LNCaP clone FGC (cell line): Measurements from ENCODE around the gene FAM181A.

Experiments
- DNase-seq: peaks from one replicate; pipeline ENCODE4 v3.0.0-alpha.2; 2011; ENCODE audit warnings: low read depth
- H3K4me3 ChIP-seq: 2 replicates; pipeline ENCODE4 v1.5.1; 2011; ENCODE audit warnings: mild to moderate bottlenecking, low read depth, low read length, control low read depth
- CTCF ChIP-seq: IDR thresholded peaks from 2 replicates; pipeline ENCODE4 v1.5.1; 2012; ENCODE audit warnings: mild to moderate bottlenecking; ENCODE audit not compliant: control insufficient read depth, insufficient read depth; ENCODE audit errors: extremely low read depth

The FAM181A gene

GRCh38 chr14:93962701-93963601, 35.8 kb downstream of the FAM181A start:
- H3K4me3 ChIP-seq, result no peak overlapping the region
- TF ChIP-seq CTCF, result no peak
- no peak for DNase-seq

GRCh38 chr14:93963692-93964091, 36.5 kb downstream of the FAM181A start:
- DNase-seq, result no peak
- no peak overlapping the region for H3K4me3 ChIP-seq
- no peak for TF ChIP-seq CTCF

- no peak for DNase-seq
- no peak for TF ChIP-seq CTCF
- H3K4me3 ChIP-seq, result no peak overlapping the region
These were observed 37.1 kb downstream of the FAM181A start for GRCh38 chr14:93964281-93964680.

DNA sequence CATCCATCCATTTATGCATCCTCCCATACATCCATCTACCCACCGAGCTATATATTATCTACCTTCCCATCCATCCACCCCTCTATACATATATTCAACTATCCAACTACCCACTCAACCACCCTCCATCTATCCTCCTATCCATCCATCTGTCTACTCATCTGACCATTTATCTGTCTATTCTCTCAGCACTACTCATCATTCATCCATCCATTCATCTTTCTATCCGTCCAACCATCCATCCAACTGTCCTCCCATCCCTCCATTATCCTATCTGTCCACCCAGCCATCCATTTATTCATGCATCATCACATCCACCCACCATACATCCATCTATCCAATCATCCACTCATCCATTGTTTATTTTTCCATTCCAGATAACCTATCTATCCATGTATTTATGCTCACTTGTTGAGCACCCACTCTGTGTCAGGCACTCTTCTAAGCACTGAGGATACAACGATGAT, 37.7 kb downstream of the FAM181A start:
- TF ChIP-seq CTCF, result no peak
- DNase-seq, result no peak
- H3K4me3 ChIP-seq, result no peak overlapping the region

DNA sequence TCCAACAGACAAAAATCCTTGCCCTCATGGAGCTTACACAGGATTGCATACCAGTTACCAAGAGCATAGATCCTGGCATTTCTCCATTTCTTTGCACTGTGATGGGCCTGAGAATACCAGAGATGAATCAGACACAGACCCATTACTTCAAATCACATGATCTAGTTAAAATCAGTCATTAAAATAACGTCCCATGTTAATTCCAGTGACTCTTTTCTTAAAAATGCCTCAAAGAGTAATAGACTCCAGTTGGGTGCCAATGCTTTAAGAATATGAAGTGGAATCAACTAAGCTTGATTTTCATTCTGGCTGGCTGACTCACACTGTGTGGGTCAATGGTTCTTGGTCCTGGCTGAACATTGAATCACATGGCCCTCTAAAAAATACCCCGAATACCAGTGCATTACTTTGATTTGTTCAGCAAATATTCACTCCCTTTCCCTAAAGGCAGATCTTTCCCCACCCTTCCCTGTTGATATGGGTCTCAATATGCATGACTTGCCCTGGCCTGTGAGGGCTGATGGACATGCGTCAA, 38.2 kb downstream of the FAM181A start:
- TF ChIP-seq CTCF, result no peak
- DNase-seq, result no peak

DNA sequence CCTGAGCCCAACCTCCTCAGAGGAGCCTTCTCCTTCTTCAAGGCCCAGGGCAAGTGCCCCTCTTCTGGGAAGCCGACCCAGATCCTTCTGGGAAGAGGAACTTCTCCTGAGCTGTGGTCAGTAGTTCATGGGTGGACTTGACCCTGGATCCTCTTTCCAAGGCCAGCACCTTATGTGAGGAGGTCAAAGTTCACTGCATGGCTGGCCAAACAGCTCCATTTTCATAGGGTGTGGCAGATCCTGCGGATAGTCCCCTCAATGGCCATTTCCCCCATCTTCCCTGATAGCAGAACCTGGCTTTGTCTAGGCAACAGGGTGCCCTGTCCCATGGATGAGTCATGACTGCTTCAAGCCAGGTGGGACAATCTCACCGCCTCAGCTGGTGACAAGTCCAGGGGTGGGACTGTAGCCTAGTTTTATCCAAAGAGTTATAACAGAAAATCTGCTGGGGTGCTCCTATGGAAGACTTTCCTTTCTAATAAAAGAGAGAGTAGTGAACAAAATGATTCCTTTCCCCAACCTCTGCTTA, 38.9 kb downstream of the FAM181A start:
- no peak overlapping the region for H3K4me3 ChIP-seq
- DNase-seq, result no peak
- TF ChIP-seq CTCF, result no peak

More for the DNA sequence above, 38.2 kb downstream of the FAM181A start:
- no peak overlapping the region for H3K4me3 ChIP-seq
